ENCODE results near the gene PIK3R1.
"Not testable (repeated sequence)": the region's sequence is repeated elsewhere in the genome, so short reads cannot be mapped to it uniquely, and the experiment has no call there.

The PIK3R1 gene

GRCh38 chr5:68226546-68227073, 11.1 kb downstream of the PIK3R1 start:
- DNase-seq (ENCODE audit: low read depth) = no peak

DNA sequence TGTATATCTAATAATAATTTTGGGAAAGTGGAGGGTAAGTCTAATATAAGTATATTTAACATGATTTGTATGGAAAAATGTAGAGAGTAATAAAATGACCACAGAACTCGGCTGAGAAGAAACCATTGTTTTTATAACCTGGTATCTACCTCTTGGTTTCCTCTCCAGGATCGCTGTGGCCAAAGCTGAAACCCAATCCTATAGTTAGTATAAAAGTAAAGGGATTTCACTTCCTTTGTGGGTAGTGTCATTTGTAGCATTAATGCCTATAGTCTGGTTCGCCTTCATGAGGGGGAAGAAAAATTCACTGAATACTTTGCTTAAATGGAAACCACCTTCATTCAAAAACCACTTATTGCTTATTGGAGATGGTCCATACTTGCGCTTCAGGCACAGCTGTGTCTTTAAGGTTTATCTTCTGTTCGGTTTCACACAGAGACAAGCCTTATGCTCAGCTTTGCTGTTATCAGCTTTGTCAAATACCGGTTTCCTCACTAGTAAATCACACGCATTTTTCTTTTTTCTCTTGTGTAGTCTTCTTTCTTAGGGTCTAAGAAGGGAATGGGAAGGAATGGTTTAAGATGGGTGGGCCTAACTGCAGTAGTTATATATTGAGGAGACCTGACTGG, 12.1 kb downstream of the PIK3R1 start:
- DNase-seq (ENCODE audit: low read depth) = no peak

DNA sequence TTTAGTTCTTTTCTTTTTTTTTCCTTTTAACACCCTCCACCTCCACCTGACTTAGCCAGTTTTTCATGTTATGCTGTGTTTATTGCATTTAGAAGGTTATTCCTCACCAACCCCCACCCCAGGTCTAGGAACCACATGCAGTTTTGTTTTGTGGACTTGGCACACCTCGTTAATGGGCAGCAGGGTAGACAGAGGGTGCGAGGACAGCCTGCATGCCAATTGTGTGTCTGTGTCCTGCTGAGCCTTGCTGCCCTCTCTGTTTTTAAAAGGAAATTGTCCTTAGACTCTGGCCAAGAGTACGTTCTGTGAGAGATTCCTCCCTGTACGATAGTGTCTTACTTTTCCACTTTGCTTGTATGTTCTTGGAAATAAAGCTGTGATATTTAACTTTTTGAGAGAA, 13.9 kb downstream of the PIK3R1 start:
- no peak for DNase-seq (ENCODE audit: low read depth)

GRCh38 chr5:68230285-68230684, 14.7 kb downstream of the PIK3R1 start:
- no peak for DNase-seq (ENCODE audit: low read depth)

DNA sequence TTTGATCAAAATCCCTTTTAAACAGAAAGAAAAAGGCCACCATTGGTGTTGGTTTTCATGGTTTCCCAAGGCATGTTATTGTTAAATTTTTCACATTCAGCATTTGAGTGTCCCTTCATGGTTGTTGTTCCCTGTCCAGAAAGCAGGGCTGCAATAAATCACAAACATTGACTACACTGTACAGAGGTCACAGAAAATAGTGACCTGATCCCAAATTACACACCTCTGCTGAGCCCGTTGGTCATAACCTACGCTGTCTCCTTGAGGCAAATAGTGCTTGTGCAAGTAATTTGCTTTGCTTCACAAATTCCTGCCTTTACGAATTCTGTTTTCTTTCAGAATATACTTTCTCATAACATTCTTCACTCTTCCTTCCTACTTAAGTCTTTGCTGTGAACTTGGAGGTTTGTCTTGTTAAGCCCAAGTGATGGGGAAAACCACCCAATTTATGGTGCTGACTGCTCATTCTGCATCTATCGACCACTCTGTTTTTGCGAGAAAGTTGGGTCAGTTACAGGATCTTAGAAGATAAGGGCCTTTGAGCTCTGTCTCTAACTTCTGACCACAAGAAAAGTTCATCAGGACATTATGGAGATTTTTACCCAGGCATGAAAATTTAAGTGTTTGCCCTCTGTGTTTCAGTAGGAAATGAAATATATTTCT, 16.0 kb downstream of the PIK3R1 start:
- DNase-seq (ENCODE audit: low read depth) = no peak

DNA sequence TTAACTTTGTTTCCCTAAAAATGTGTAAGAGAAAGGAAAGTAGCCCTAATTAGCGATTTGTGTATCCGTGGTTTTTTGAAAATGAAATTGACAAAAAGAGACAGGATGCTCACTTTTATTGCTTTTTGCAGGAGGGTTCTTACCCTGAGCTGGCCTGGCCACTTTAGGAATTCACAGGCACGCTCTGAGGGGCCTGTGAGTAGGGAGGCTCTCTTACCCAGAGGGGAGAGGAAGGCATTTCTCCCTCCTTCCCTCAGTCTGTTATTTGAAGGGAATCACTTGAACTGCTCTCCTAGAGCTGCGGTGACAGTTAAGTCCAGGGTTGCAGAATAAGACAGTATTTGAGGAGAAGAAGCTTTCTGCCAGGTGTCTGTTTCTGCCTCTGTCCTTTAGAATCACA, 16.7 kb downstream of the PIK3R1 start:
- no peak for DNase-seq (ENCODE audit: low read depth)

DNA sequence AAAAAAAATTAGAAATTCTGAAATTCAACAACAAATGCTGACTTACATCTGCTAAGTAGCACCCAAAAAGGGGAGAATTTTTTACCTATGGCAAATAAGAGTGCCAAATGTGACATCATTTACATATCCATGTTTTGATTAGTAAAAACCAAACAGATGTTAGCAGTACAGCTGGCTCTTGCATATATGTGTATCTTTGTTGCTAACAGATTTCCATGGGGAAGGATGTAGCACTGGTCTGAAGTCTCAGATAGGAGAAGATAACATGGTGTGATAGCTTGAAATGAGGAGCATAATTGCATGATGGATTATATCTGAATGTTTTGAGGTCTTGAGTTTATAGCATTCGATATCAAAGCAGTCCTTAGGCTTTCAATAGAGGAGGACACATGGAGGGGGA, 17.5 kb downstream of the PIK3R1 start:
- no peak for DNase-seq (ENCODE audit: low read depth)

DNA sequence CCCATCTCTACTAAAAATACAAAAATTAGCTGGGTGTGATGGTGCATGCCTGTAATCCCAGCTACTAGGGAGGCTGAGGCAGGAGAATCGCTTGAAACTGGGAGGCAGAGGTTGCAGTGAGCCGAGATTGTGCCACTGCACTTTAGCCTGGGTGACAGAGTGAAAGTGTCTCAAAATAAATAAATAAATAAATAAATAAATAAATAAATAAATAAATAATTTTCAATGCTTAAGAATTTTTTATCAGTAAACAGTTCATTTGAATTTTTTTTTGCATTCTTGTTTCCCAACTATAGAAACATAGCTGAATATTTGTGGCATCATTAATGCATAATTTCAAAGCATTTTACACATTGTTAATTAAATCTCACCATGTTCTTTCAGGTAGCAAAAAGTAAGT, 19.7 kb downstream of the PIK3R1 start:
- not testable (repeated sequence) for DNase-seq (ENCODE audit: low read depth)

DNA sequence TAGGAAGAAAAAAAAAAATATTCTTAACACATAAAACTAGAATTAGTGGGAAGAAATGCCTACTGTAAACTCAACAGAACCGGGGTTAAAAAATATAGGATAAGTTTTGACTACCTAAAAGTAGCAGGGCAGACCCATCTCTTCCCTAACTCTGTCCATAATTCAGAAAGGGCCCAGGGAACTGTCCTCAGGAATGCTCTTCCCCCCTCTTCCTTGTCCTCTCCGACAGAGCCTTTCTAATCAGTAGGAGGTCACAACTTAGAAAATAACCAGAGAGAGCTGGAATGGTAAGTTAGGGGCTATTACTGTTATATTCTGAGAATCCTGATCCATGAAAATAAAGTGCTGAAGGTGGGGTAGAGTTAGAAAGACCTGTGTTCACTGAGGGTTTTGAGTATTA, 22.2 kb downstream of the PIK3R1 start:
- DNase-seq (ENCODE audit: low read depth) = no peak

- DNase-seq (ENCODE audit: low read depth) = peak; percentile 74
These were observed 23.9 kb downstream of the PIK3R1 start for GRCh38 chr5:68239487-68239886.

- DNase-seq (ENCODE audit: low read depth) = no peak
These were observed 24.6 kb downstream of the PIK3R1 start for GRCh38 chr5:68240202-68240601.

- no peak for DNase-seq (ENCODE audit: low read depth)
These were observed 25.2 kb downstream of the PIK3R1 start for GRCh38 chr5:68240771-68241170.

GRCh38 chr5:68242743-68243142, 27.2 kb downstream of the PIK3R1 start:
- DNase-seq (ENCODE audit: low read depth) = no peak

- no peak for DNase-seq (ENCODE audit: low read depth)
These were observed 27.7 kb downstream of the PIK3R1 start for GRCh38 chr5:68243251-68243650.

DNA sequence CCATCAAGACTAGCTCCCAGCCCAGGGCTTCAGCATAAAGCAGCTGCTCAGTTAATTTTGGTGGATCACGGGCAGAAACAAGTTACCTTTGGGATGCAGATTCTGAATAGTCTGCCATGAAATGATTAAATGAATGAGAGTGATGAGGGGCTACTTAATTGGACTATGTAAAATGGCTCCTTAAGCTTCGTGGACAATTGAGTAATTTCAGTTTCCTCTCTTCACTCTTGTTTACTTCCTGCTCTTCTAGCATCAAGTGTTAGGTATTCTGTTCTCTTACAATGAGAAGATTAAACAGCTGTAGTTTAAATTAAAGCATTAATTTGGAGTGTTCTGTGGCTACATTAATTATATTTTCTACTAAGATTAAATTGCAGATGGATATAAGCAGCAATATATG, 28.1 kb downstream of the PIK3R1 start:
- DNase-seq (ENCODE audit: low read depth) = no peak

DNA sequence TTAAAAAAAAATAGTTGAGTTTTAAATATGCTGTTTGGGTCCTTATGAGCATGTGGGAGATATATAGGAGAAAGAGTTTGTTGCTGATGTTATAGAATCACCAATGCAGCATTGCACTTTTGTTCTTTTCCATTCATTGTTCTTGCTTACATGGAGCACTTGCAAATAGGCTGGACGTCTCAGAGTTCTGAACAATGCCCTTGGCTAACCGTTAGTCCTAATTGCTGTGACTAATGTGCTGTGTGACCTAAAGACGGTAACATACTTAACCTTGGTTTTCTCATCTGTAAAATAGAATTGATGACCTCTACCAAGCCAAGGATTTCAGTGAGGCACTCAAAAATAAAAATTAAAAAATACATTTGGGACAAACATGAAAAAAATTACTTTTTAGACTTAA, 29.8 kb downstream of the PIK3R1 start:
- DNase-seq (ENCODE audit: low read depth) = no peak

- no peak for DNase-seq (ENCODE audit: low read depth)
These were observed 31.2 kb downstream of the PIK3R1 start for GRCh38 chr5:68246802-68247201.

GRCh38 chr5:68247627-68248026, 32.1 kb downstream of the PIK3R1 start:
- no peak for DNase-seq (ENCODE audit: low read depth)

DNA sequence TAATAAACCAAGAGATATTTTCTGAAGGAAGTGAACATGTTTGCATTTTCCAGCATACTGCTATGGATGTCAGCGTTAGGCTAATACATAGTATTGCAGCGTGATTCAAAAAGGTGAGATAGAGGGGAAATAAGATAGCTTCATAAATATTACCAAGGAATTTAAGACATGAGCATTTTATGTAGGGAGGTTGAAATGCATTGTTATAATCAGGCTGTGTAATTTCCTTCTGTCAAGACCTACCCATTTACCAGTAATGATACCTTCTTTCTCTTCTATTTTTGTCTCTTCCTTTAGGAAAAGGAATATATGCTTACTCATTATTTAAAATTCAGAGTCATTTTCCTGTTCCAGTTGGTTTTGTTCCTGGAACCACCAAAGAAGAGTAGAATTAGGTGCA, 33.3 kb downstream of the PIK3R1 start:
- no peak for DNase-seq (ENCODE audit: low read depth)

- no peak for DNase-seq (ENCODE audit: low read depth)
These were observed 34.0 kb downstream of the PIK3R1 start for GRCh38 chr5:68249520-68249919.

DNA sequence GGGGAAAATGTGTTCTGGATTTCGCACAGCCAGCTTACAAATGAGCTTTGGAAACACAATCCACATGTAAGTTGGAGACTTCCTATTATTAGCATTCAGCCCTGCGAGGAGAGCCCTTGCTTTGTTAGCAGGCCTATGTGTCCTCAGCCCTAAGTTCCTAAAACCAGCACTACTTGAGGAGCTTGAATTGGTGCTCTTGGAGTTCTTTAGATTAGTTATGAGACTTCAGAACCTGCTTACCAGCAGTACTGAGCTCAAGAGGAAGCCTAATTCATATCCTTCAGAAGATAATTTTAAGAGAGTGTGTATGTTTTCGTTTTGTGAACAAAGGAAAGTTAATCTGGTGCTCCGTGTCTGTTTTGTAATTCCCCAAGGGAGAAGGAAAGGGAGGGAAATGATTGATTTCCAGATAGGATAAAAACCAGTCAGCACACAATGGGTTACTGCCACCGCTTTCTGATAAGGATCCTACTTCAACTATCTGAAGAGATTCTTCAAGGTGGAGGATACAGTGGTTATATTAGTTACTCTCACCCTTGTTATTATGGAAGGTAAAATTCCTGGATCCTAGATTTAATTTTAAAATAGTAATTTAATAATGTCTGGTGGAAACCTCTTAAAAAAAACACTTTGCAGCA, 35.2 kb downstream of the PIK3R1 start:
- DNase-seq (ENCODE audit: low read depth) = no peak

DNA sequence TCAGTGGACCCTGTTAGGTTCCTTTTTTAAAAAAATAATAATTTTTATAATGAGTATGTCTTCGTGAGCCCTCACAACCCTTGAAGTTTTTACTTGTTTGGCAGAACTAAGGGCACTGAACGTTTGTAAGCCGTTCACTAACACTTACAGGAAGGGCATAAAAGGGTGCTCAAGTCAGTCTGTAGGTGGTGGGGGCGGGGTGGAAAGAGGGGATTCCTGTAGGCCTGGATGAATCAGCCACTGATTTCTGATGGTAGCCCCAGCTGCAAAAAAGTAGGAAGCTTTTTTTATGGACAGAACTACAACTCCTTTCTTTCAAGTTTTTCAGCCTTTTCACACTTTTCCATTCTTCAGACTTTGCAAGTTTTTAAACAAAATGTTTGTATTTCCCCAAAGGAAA, 35.8 kb downstream of the PIK3R1 start:
- DNase-seq (ENCODE audit: low read depth) = peak; percentile 51

- no peak for DNase-seq (ENCODE audit: low read depth)
These were observed 36.4 kb downstream of the PIK3R1 start for GRCh38 chr5:68251804-68252522.

Data from activated T-cell treated with anti-CD3 and anti-CD28 coated beads for 24 hours (primary cell).